ENCODE results near the gene TMCC2.
"Not testable (repeated sequence)": the region's sequence is repeated elsewhere in the genome, so short reads cannot be mapped to it uniquely, and the experiment has no call there.

The TMCC2 gene

GRCh38 chr1:205296154-205296553, 68.4 kb downstream of the TMCC2 start:
- no peak for DNase-seq (ENCODE audit: low read depth)
- no peak overlapping the region for H3K4me3 ChIP-seq (ENCODE audit: low read depth, low read length)
- TF ChIP-seq, protein P1, sequence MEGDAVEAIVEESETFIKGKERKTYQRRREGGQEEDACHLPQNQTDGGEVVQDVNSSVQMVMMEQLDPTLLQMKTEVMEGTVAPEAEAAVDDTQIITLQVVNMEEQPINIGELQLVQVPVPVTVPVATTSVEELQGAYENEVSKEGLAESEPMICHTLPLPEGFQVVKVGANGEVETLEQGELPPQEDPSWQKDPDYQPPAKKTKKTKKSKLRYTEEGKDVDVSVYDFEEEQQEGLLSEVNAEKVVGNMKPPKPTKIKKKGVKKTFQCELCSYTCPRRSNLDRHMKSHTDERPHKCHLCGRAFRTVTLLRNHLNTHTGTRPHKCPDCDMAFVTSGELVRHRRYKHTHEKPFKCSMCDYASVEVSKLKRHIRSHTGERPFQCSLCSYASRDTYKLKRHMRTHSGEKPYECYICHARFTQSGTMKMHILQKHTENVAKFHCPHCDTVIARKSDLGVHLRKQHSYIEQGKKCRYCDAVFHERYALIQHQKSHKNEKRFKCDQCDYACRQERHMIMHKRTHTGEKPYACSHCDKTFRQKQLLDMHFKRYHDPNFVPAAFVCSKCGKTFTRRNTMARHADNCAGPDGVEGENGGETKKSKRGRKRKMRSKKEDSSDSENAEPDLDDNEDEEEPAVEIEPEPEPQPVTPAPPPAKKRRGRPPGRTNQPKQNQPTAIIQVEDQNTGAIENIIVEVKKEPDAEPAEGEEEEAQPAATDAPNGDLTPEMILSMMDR (IDR thresholded peaks at IDR 0.05; ENCODE audit: low read depth, low read length), result no peak
- TF ChIP-seq, protein P2, sequence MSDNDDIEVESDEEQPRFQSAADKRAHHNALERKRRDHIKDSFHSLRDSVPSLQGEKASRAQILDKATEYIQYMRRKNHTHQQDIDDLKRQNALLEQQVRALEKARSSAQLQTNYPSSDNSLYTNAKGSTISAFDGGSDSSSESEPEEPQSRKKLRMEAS (IDR thresholded peaks at IDR 0.05; ENCODE audit: low read depth, low read length), result no peak
- TF ChIP-seq MYC (IDR thresholded peaks at IDR 0.05; ENCODE audit: low read depth, low read length), result no peak
- no peak for TF ChIP-seq POLR2A (IDR thresholded peaks at IDR 0.05; ENCODE audit: extremely low read depth, insufficient read length)

GRCh38 chr1:205297546-205298177, 69.9 kb downstream of the TMCC2 start:
- not testable (repeated sequence) for H3K4me3 ChIP-seq (ENCODE audit: low read depth, low read length); DNase-seq (ENCODE audit: low read depth)

- H3K4me3 ChIP-seq (ENCODE audit: low read depth, low read length), result no peak overlapping the region
- DNase-seq (ENCODE audit: low read depth), result no peak
- TF ChIP-seq, protein P2 (IDR thresholded peaks at IDR 0.05; ENCODE audit: low read depth, low read length), result no peak
- TF ChIP-seq, protein P1 (IDR thresholded peaks at IDR 0.05; ENCODE audit: low read depth, low read length), result no peak
- TF ChIP-seq POLR2A (IDR thresholded peaks at IDR 0.05; ENCODE audit: extremely low read depth, insufficient read length) (no peak), MYC (IDR thresholded peaks at IDR 0.05; ENCODE audit: low read depth, low read length) (no peak)
Observed at GRCh38 chr1:205298191-205298994, 70.6 kb downstream of the TMCC2 start.

DNA sequence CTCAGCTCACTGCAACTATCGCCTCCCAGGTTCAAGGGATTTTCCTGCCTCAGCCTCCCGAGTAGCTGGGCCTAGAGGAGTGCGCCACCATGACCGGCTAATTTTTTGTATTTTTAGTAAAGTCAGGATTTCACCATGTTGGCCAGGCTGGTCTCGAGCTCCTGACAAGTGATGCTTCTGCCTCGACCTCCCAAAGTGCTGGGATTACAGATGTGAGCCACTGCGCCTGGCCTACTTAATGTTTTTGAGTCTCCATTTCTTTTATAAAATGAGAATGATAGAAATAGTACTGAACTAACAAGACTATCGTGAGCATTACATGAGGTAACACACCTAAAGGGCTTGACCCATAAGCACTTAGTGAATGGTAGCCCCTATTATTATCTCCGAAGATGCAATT, 72.4 kb downstream of the TMCC2 start:
- TF ChIP-seq, protein P2 (IDR thresholded peaks at IDR 0.05; ENCODE audit: low read depth, low read length), result no peak
- TF ChIP-seq MYC (IDR thresholded peaks at IDR 0.05; ENCODE audit: low read depth, low read length), result no peak
- TF ChIP-seq POLR2A (IDR thresholded peaks at IDR 0.05; ENCODE audit: extremely low read depth, insufficient read length), result no peak
- TF ChIP-seq, protein P1 (IDR thresholded peaks at IDR 0.05; ENCODE audit: low read depth, low read length), result no peak
- DNase-seq (ENCODE audit: low read depth), result no peak
- H3K4me3 ChIP-seq (ENCODE audit: low read depth, low read length), result no peak overlapping the region

GRCh38 chr1:205301205-205301821, 73.6 kb downstream of the TMCC2 start:
- DNase-seq (ENCODE audit: low read depth), result no peak
- TF ChIP-seq, protein P1 (IDR thresholded peaks at IDR 0.05; ENCODE audit: low read depth, low read length), result no peak
- TF ChIP-seq MYC (IDR thresholded peaks at IDR 0.05; ENCODE audit: low read depth, low read length) (no peak), POLR2A (IDR thresholded peaks at IDR 0.05; ENCODE audit: extremely low read depth, insufficient read length) (no peak)
- TF ChIP-seq, protein P2 (IDR thresholded peaks at IDR 0.05; ENCODE audit: low read depth, low read length), result no peak
- no peak overlapping the region for H3K4me3 ChIP-seq (ENCODE audit: low read depth, low read length)
